Sigmoid colon (tissue), 7 donors: ENCODE data around the gene CDK19. TPM values are rescaled to one million over a fixed set of nuclear protein-coding genes. Genes with fewer than 3 reads are reported as not detected.

Experiments
- DNase-seq: peaks from one replicate; pipeline ENCODE4 v3.0.0-alpha.2; 2019
- H3K27ac ChIP-seq, 4 donors: fragments of 200-600 bp; sonication (generic); one replicate each; pipeline ENCODE4 v1.5.1; 2016 to 2019; ENCODE audit warnings: mild to moderate bottlenecking in 1 of 4
- H3K27me3 ChIP-seq, 3 donors: fragments of 200-600 bp; sonication (generic); one replicate each; pipeline ENCODE4 v1.5.1; 2019; ENCODE audit warnings: mild to moderate bottlenecking in 1 of 3
- H3K36me3 ChIP-seq, 4 donors: fragments of 200-600 bp; sonication (generic); one replicate each; pipeline ENCODE4 v1.5.1; 2016 to 2019
- H3K4me1 ChIP-seq, 4 donors: fragments of 200-600 bp; sonication (generic); one replicate each; pipeline ENCODE4 v1.5.1; 2017 to 2019
- H3K4me3 ChIP-seq, 4 donors: fragments of 200-600 bp; sonication (generic); one replicate each; pipeline ENCODE4 v1.5.1; 2017 to 2019; ENCODE audit warnings: mild to moderate bottlenecking in 2 of 4, moderate library complexity in 1 of 4
- H3K9me3 ChIP-seq, 4 donors: fragments of 200-600 bp in 3 of 4; sonication (generic) in 3 of 4; one replicate each; pipeline versions ENCODE4 v1.5.1 to v1.6.1; 2013 to 2019
- EP300 ChIP-seq, 4 donors: sonication (generic); formaldehyde crosslinking; IDR thresholded peaks; one replicate each; pipeline ENCODE4 v1.6.1; 2017; ENCODE audit warnings: antibody characterized with exemption in 4 of 4
- POLR2A ChIP-seq, 2 donors: fragments of 450-650 bp; IDR thresholded peaks; one replicate each; pipeline ENCODE4 v1.6.1; 2016; ENCODE audit warnings: antibody characterized with exemption in 2 of 2, mild to moderate bottlenecking in 2 of 2, moderate library complexity in 2 of 2
- POLR2AphosphoS5 ChIP-seq, 4 donors: sonication (generic); formaldehyde crosslinking; IDR thresholded peaks; one replicate each; pipeline ENCODE4 v1.6.1; 2017; ENCODE audit warnings: antibody characterized with exemption in 4 of 4
- WGBS, 2 donors: extraction: QIAGEN DNeasy Blood & Tissue Kit; methylation state at CpG; one replicate each; pipeline ENCODE4 v1.1.7; 2013; 5-methylcytosine and 5-hydroxymethylcytosine counted together
- intact Hi-C: fragments of 100-400 bp; cut with DNase I; formaldehyde crosslinking; loops from one replicate; pipeline ENCODE4 v1.15.1; 2023
- polyA plus RNA-seq, 3 donors: library from polyadenylated mRNA; stranded (reverse); fragments of 200-250 nt; gene quantifications; one replicate each; pipeline ENCODE4 v1.2.3, GENCODE V29; 2013
- total RNA-seq, 4 donors: library from RNA; depleted of rRNA; stranded (reverse); fragments of >200 nt; gene quantifications; one replicate each; pipeline ENCODE4 v1.1.0, GENCODE V29; 2016
- TF ChIP-seq, protein P1 (sequence below), 4 experiments: fragments of 450-650 bp in 3 of 4; fragments of 200-600 bp in 1 of 4; IDR thresholded peaks; one replicate each; pipeline ENCODE4 v1.5.1; 2016 to 2019; ENCODE audit warnings: antibody characterized with exemption in 4 of 4, mild to moderate bottlenecking in 3 of 4, moderate library complexity in 2 of 4
- donor health status: healthy with polysubstance abuse.
- donor health status: Bipolar disorder and iron deficiency.
- donor health status: healthy.

CDK19 gene
- total and polyA plus RNA-seq, 7 donors, result 6.7 to 17.8 (median 12.1) TPM

GRCh38 chr6:110642711-110643110 is 172.6 kb downstream of the CDK19 start:
- Histone ChIP-seq H3K4me1 (no peaks in the 10 kb centered on the region), H3K36me3 (peaks cover 0 to 11% (median 4%) of the 10 kb centered on the region in 4 donors), H3K9me3 (no peaks in the 10 kb centered on the region), H3K4me3 (no peak overlapping the region), H3K27me3 (no peaks in the 10 kb centered on the region), H3K27ac (no peak overlapping the region)
- no peak for TF ChIP-seq EP300 (IDR thresholded peaks at IDR 0.05)
- TF ChIP-seq, protein P1, sequence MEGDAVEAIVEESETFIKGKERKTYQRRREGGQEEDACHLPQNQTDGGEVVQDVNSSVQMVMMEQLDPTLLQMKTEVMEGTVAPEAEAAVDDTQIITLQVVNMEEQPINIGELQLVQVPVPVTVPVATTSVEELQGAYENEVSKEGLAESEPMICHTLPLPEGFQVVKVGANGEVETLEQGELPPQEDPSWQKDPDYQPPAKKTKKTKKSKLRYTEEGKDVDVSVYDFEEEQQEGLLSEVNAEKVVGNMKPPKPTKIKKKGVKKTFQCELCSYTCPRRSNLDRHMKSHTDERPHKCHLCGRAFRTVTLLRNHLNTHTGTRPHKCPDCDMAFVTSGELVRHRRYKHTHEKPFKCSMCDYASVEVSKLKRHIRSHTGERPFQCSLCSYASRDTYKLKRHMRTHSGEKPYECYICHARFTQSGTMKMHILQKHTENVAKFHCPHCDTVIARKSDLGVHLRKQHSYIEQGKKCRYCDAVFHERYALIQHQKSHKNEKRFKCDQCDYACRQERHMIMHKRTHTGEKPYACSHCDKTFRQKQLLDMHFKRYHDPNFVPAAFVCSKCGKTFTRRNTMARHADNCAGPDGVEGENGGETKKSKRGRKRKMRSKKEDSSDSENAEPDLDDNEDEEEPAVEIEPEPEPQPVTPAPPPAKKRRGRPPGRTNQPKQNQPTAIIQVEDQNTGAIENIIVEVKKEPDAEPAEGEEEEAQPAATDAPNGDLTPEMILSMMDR (IDR thresholded peaks at IDR 0.05), result no peak
- TF ChIP-seq POLR2AphosphoS5 (IDR thresholded peaks at IDR 0.05), result no peak
- TF ChIP-seq POLR2A (IDR thresholded peaks at IDR 0.05), result no peak
- DNase-seq, result no peak
- intact Hi-C loops, result no loop called here

- H3K9me3 ChIP-seq, result no peaks in the 10 kb centered on the region
- H3K27me3 ChIP-seq, result no peaks in the 10 kb centered on the region
- H3K27ac ChIP-seq, result no peak overlapping the region
- no peaks in the 10 kb centered on the region for H3K36me3 ChIP-seq
- H3K4me1 ChIP-seq, result no peaks in the 10 kb centered on the region
- no peak for TF ChIP-seq POLR2A (IDR thresholded peaks at IDR 0.05)
- TF ChIP-seq, protein P1 (IDR thresholded peaks at IDR 0.05), result no peak
- intact Hi-C loops, result no loop called here
- DNase-seq, result no peak
- no peak overlapping the region for H3K4me3 ChIP-seq
- 90 to 96% methylated on average over 2 of the region's 2 CpGs for WGBS, 2 donors
Measured at GRCh38 chr6:110636781-110637180, 178.5 kb downstream of the CDK19 start.

GRCh38 chr6:110635096-110635495 is 180.2 kb downstream of the CDK19 start:
- Histone ChIP-seq H3K36me3 (no peaks in the 10 kb centered on the region), H3K4me1 (no peaks in the 10 kb centered on the region), H3K27ac (no peak overlapping the region), H3K27me3 (no peaks in the 10 kb centered on the region), H3K9me3 (no peaks in the 10 kb centered on the region), H3K4me3 (no peak overlapping the region)
- DNase-seq, result no peak
- TF ChIP-seq POLR2AphosphoS5 (IDR thresholded peaks at IDR 0.05) (no peak), POLR2A (IDR thresholded peaks at IDR 0.05) (no peak), EP300 (IDR thresholded peaks at IDR 0.05) (no peak)
- TF ChIP-seq, protein P1 (IDR thresholded peaks at IDR 0.05), result no peak
- intact Hi-C loops, result no loop called here
- 41 to 78% methylated on average over 1 of the region's 1 CpG for WGBS, 2 donors

DNA sequence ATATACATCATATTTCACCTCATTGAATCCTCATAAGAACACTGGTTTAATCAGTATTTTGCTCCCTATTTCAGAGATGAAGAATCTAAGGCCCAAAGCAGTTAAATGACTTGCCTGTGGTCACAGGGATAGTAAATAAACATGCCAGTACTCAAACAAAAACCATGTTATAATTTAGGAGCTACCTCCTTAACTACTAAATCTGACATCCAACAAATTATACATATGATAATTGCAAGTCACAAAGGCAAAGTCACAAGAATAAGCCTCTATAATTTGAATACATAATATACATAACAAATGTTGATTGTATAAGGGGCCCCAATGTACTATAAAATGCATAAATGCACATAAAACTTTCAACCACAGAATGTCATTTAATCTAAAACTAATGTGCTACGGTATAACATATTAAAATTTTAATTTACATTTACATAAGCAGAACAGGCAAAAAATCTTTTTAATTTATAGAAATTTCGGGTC is 181.5 kb downstream of the CDK19 start:
- WGBS, 2 donors, result 94 to 97% methylated on average over 2 of the region's 2 CpGs
- DNase-seq, result no peak
- Histone ChIP-seq H3K4me3 (no peak overlapping the region), H3K4me1 (no peaks in the 10 kb centered on the region), H3K9me3 (no peaks in the 10 kb centered on the region), H3K27ac (no peak overlapping the region), H3K36me3 (no peaks in the 10 kb centered on the region), H3K27me3 (no peaks in the 10 kb centered on the region)
- no peak for TF ChIP-seq POLR2A (IDR thresholded peaks at IDR 0.05)
- no peak for TF ChIP-seq EP300 (IDR thresholded peaks at IDR 0.05)
- TF ChIP-seq, protein P1 (IDR thresholded peaks at IDR 0.05), result no peak
- no peak for TF ChIP-seq POLR2AphosphoS5 (IDR thresholded peaks at IDR 0.05)
- intact Hi-C loops, result no loop called here

DNA sequence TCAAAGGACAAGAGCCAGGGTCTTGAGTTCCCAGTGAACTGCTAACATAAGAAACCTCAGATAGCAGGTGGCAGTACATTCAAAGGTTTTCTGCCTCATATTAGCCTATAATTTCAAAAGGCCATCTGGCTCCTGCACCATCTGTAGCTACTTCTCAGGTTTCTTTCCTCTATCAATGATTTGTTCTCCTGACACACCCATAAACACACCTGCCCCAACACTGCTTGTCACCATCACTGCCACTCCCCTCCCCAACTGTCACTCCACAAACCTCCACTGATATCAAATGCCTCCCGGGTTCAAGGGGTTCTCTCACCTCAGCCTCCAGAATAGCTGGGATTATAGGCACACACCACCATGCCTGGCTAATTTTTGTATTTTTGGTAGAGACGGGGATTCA is 186.1 kb downstream of the CDK19 start:
- Histone ChIP-seq H3K36me3 (no peaks in the 10 kb centered on the region), H3K27me3 (no peaks in the 10 kb centered on the region), H3K4me1 (no peaks in the 10 kb centered on the region), H3K4me3 (no peak overlapping the region), H3K27ac (no peak overlapping the region), H3K9me3 (no peaks in the 10 kb centered on the region)
- TF ChIP-seq POLR2AphosphoS5 (IDR thresholded peaks at IDR 0.05), result no peak
- no peak for TF ChIP-seq POLR2A (IDR thresholded peaks at IDR 0.05)
- no peak for TF ChIP-seq EP300 (IDR thresholded peaks at IDR 0.05)
- TF ChIP-seq, protein P1 (IDR thresholded peaks at IDR 0.05), result no peak
- no peak for DNase-seq
- intact Hi-C loops, result no loop called here
- WGBS, 2 donors, result 62 to 86% methylated on average over 2 of the region's 2 CpGs
